ENCODE measurements around the gene ADK. TPM values are rescaled to one million over a fixed set of nuclear protein-coding genes. Genes with fewer than 3 reads are reported as not detected.
A peak's percentile ranks its signal among the peaks of the same experiment; 100 is the strongest.

Gene ADK
- total and polyA plus RNA-seq, 8 donors, result 44.8 to 68.6 (median 57.5) TPM

- no peak for TF ChIP-seq CTCF (IDR thresholded peaks at IDR 0.05)
- H3K27me3 ChIP-seq, result no peaks in the 10 kb centered on the region
- intact Hi-C loops (cut with DNase I), result no loop called here
Measured at GRCh38 chr10:74434547-74434946, 283.5 kb downstream of the ADK start.

GRCh38 chr10:74436523-74437170, 285.6 kb downstream of the ADK start:
- H3K36me3 ChIP-seq, result no peaks in the 10 kb centered on the region
- no peak overlapping the region for H3K27ac ChIP-seq
- ATAC-seq (no peak), DNase-seq (no peak)
- H3K4me1 ChIP-seq, result peaks cover 0 to 8% of the 10 kb centered on the region in 2 donors
- no peak overlapping the region for H3K4me3 ChIP-seq
- TF ChIP-seq CTCF (IDR thresholded peaks at IDR 0.05), result no peak
- H3K9me3 ChIP-seq, result no peaks in the 10 kb centered on the region
- H3K27me3 ChIP-seq, result no peaks in the 10 kb centered on the region
- intact Hi-C loops (cut with DNase I), result no loop called here

More at GRCh38 chr10:74434547-74434946, 283.5 kb downstream of the ADK start:
- DNase-seq, result no peak
- Histone ChIP-seq H3K27ac (no peak overlapping the region), H3K4me1 (peaks cover 0 to 7% of the 10 kb centered on the region in 2 donors), H3K9me3 (no peaks in the 10 kb centered on the region), H3K36me3 (no peaks in the 10 kb centered on the region), H3K4me3 (no peak overlapping the region)
- no peak for ATAC-seq

- Histone ChIP-seq H3K27me3 (no peaks in the 10 kb centered on the region), H3K36me3 (no peaks in the 10 kb centered on the region), H3K4me3 (no peak overlapping the region), H3K27ac (no peak overlapping the region), H3K4me1 (peaks cover 0 to 8% of the 10 kb centered on the region in 2 donors), H3K9me3 (no peaks in the 10 kb centered on the region)
- DNase-seq, result no peak
- intact Hi-C loops (cut with DNase I), result no loop called here
- TF ChIP-seq CTCF (IDR thresholded peaks at IDR 0.05), result no peak
- ATAC-seq, result peak; percentile 87
Measured at GRCh38 chr10:74437822-74438221, 286.8 kb downstream of the ADK start.

- H3K36me3 ChIP-seq, result no peaks in the 10 kb centered on the region
- H3K27ac ChIP-seq, result no peak overlapping the region
- DNase-seq (no peak), ATAC-seq (peak; percentile 20)
- TF ChIP-seq CTCF (IDR thresholded peaks at IDR 0.05), result no peak
- H3K4me3 ChIP-seq, result no peak overlapping the region
- intact Hi-C loops (cut with DNase I), result no loop called here
- no peaks in the 10 kb centered on the region for H3K9me3 ChIP-seq
- H3K4me1 ChIP-seq, result peaks cover 0 to 8% of the 10 kb centered on the region in 2 donors
- no peaks in the 10 kb centered on the region for H3K27me3 ChIP-seq
Measured at GRCh38 chr10:74439213-74439612, 288.2 kb downstream of the ADK start.

GRCh38 chr10:74445493-74445892, 294.5 kb downstream of the ADK start:
- ATAC-seq (peak; percentile 42), DNase-seq (no peak)
- no peak overlapping the region for H3K27ac ChIP-seq
- H3K27me3 ChIP-seq, result no peaks in the 10 kb centered on the region
- H3K4me3 ChIP-seq, result no peak overlapping the region
- intact Hi-C loops (cut with DNase I), result no loop called here
- no peaks in the 10 kb centered on the region for H3K9me3 ChIP-seq
- H3K4me1 ChIP-seq, result no peaks in the 10 kb centered on the region
- no peaks in the 10 kb centered on the region for H3K36me3 ChIP-seq
- TF ChIP-seq CTCF (IDR thresholded peaks at IDR 0.05), result no peak
